Prostate gland (tissue), 2 donors: Measurements from ENCODE around the gene DNAJC16. TPM values are rescaled to one million over a fixed set of nuclear protein-coding genes. Genes with fewer than 3 reads are reported as not detected.

Experiments
- DNase-seq: peaks from one replicate; pipeline ENCODE4 v3.0.0-alpha.2; 2019; ENCODE audit warnings: low spot score
- H3K27ac ChIP-seq, 2 donors: fragments of 200-600 bp; sonication (generic); 2 replicates each; pipeline ENCODE4 v1.5.1; 2017 to 2019
- H3K27me3 ChIP-seq: fragments of 200-600 bp; sonication (generic); replicated peaks from 2 replicates; pipeline ENCODE4 v1.5.1; 2019; ENCODE audit not compliant: insufficient read depth
- H3K36me3 ChIP-seq, 2 donors: fragments of 200-600 bp; sonication (generic); 1 replicate in 1 of 2; 2 replicates in 1 of 2; pipeline versions ENCODE4 v1.5.1 to v1.8.1; 2017 to 2019
- H3K4me1 ChIP-seq: fragments of 200-600 bp; sonication (generic); replicated peaks from 2 replicates; pipeline ENCODE4 v1.5.1; 2019
- H3K4me3 ChIP-seq, 2 donors: fragments of 200-600 bp; sonication (generic); 2 replicates each; pipeline ENCODE4 v1.5.1; 2017 to 2019
- H3K9me3 ChIP-seq: fragments of 200-600 bp; sonication (generic); 2 replicates; pipeline ENCODE4 v1.5.1; 2017
- CTCF ChIP-seq, 4 experiments: fragments of 200-600 bp in 2 of 4; fragments of 450-650 bp in 2 of 4; sonication (generic) in 2 of 4; IDR thresholded peaks; 1 replicate in 3 of 4; 2 replicates in 1 of 4; pipeline ENCODE4 v1.5.1; 2016 to 2019; ENCODE audit warnings: antibody characterized with exemption in 4 of 4, mild to moderate bottlenecking in 2 of 4, moderate library complexity in 2 of 4
- POLR2A ChIP-seq: fragments of 450-650 bp; IDR thresholded peaks from one replicate; pipeline ENCODE4 v1.6.1; 2016; ENCODE audit warnings: antibody characterized with exemption, mild to moderate bottlenecking
- POLR2AphosphoS5 ChIP-seq: sonication (generic); formaldehyde crosslinking; IDR thresholded peaks from one replicate; pipeline ENCODE4 v1.6.1; 2017; ENCODE audit warnings: antibody characterized with exemption
- WGBS: methylation state at CpG from one replicate; pipeline ENCODE4 v1.1.5; 2018; 5-methylcytosine and 5-hydroxymethylcytosine counted together
- intact Hi-C: fragments of 100-400 bp; cut with DNase I; formaldehyde crosslinking; loops from one replicate; pipeline ENCODE4 v1.14.2; 2022
- total RNA-seq, 2 donors: library from RNA; depleted of rRNA; stranded (reverse); fragments of >200 nt; gene quantifications; one replicate each; pipeline ENCODE4 v1.1.0, GENCODE V29; 2016

Gene DNAJC16
- total RNA-seq, 2 donors from 2014 or later = 21.5 to 27.2 TPM

GRCh38 chr1:15526021-15526489 lies 593 bp upstream of the DNAJC16 start:
- no peaks in the 10 kb centered on the region for H3K36me3 ChIP-seq
- peak overlapping the region; percentile 98 to 99 for H3K27ac ChIP-seq
- peak; percentile 27 for DNase-seq
- no peaks in the 10 kb centered on the region for H3K9me3 ChIP-seq
- intact Hi-C loops = loop anchor here (1.0 kb wide), 1 partner anchor 91 kb away; the partner anchor contains the start of gene DDI2
- 12% methylated on average over 9 of the region's 9 CpGs for WGBS
- TF ChIP-seq POLR2A = no peak
- TF ChIP-seq CTCF (IDR thresholded peaks at IDR 0.05) = no peak
- TF ChIP-seq POLR2AphosphoS5 = no peak
- H3K27me3 ChIP-seq = no peaks in the 10 kb centered on the region
- peak overlapping the region; percentile 66 to 97 for H3K4me3 ChIP-seq
- no peaks in the 10 kb centered on the region for H3K4me1 ChIP-seq

GRCh38 chr1:15531003-15531402 lies 4.4 kb downstream of the DNAJC16 start:
- no peak overlapping the region for H3K27ac ChIP-seq
- intact Hi-C loops = no loop called here

GRCh38 chr1:15531682-15532081 lies 5.0 kb downstream of the DNAJC16 start:
- 87% methylated on average over 2 of the region's 2 CpGs for WGBS
- no peak overlapping the region for H3K27ac ChIP-seq
- no peak for DNase-seq
- H3K4me3 ChIP-seq = no peak overlapping the region
- no peaks in the 10 kb centered on the region for H3K36me3 ChIP-seq
- TF ChIP-seq POLR2A (no peak), POLR2AphosphoS5 (no peak), CTCF (IDR thresholded peaks at IDR 0.05) (no peak)
- no peaks in the 10 kb centered on the region for H3K27me3 ChIP-seq
- intact Hi-C loops = no loop called here
- H3K4me1 ChIP-seq = no peaks in the 10 kb centered on the region
- H3K9me3 ChIP-seq = no peaks in the 10 kb centered on the region

More at GRCh38 chr1:15531003-15531402, 4.4 kb downstream of the DNAJC16 start:
- H3K9me3 ChIP-seq = no peaks in the 10 kb centered on the region
- no peaks in the 10 kb centered on the region for H3K27me3 ChIP-seq
- TF ChIP-seq POLR2A (no peak), POLR2AphosphoS5 (no peak)
- DNase-seq = no peak
- 95% methylated on average over 4 of the region's 4 CpGs for whole genome bisulfite sequencing
- H3K4me1 ChIP-seq = no peaks in the 10 kb centered on the region
- no peaks in the 10 kb centered on the region for H3K36me3 ChIP-seq
- H3K4me3 ChIP-seq = no peak overlapping the region

- H3K9me3 ChIP-seq = no peaks in the 10 kb centered on the region
- H3K4me1 ChIP-seq = no peaks in the 10 kb centered on the region
- no peak overlapping the region for H3K4me3 ChIP-seq
- no peak for TF ChIP-seq POLR2A
- TF ChIP-seq POLR2AphosphoS5 = no peak
- no peak for TF ChIP-seq CTCF (IDR thresholded peaks at IDR 0.05)
- H3K36me3 ChIP-seq = peaks cover 4 to 5% of the 10 kb centered on the region in 2 donors
- no peak overlapping the region for H3K27ac ChIP-seq
- intact Hi-C loops = no loop called here
- H3K27me3 ChIP-seq = no peaks in the 10 kb centered on the region
- DNase-seq = peak; percentile 31
- WGBS = 51% methylated on average over 6 of the region's 6 CpGs
Observed at GRCh38 chr1:15538771-15539170, 12.1 kb downstream of the DNAJC16 start.

- Histone ChIP-seq H3K27me3 (no peaks in the 10 kb centered on the region), H3K9me3 (no peaks in the 10 kb centered on the region), H3K36me3 (peaks cover 4 to 5% of the 10 kb centered on the region in 2 donors), H3K27ac (no peak overlapping the region), H3K4me1 (no peaks in the 10 kb centered on the region), H3K4me3 (no peak overlapping the region)
- no peak for DNase-seq
- no peak for TF ChIP-seq POLR2AphosphoS5
- no peak for TF ChIP-seq POLR2A
- no peak for TF ChIP-seq CTCF (IDR thresholded peaks at IDR 0.05)
- intact Hi-C loops = no loop called here
- WGBS = 85% methylated on average over 8 of the region's 8 CpGs
Observed at GRCh38 chr1:15540186-15540585, 13.5 kb downstream of the DNAJC16 start.
